ENCODE measurements around the gene ANGPTL1.

ANGPTL1 gene

DNA sequence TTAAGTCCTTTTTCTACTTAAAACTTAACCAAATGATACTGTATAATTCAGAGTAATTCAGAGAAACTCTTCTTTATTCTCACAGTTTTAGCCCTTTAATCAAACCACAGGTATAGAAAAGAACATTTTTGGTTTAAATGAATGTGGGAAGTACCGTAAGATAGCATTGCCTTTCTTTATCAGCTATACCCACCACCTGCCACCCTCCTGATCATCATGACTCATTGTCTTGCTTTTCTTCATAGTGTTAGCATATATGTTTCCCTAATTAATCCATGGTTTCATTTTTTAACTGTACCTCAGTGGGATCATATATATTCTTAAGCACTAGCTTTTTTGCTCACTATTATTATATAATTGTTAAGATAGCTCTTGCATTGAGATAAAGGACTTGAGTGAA is 27.5 kb upstream of the ANGPTL1 start:
- no peaks in the 10 kb centered on the region for H3K27me3 ChIP-seq (ENCODE audit: insufficient read depth, low read length)
- no peaks in the 10 kb centered on the region for H3K4me1 ChIP-seq (ENCODE audit: insufficient read depth, low read length)
- no CpG with 5 or more reads among the region's 1 CpG for WGBS
- H3K27ac ChIP-seq (ENCODE audit: low read depth, low read length), result no peak overlapping the region
- no peaks in the 10 kb centered on the region for H3K9me3 ChIP-seq (ENCODE audit: insufficient read depth, low read depth, low read length)
- no peak overlapping the region for H3K9ac ChIP-seq (ENCODE audit: low read depth, low read length)
- H3K4me3 ChIP-seq (ENCODE audit: low read length), result no peak overlapping the region
- H3K36me3 ChIP-seq (ENCODE audit: insufficient read depth, low read length), result peaks cover 40% of the 10 kb centered on the region

DNA sequence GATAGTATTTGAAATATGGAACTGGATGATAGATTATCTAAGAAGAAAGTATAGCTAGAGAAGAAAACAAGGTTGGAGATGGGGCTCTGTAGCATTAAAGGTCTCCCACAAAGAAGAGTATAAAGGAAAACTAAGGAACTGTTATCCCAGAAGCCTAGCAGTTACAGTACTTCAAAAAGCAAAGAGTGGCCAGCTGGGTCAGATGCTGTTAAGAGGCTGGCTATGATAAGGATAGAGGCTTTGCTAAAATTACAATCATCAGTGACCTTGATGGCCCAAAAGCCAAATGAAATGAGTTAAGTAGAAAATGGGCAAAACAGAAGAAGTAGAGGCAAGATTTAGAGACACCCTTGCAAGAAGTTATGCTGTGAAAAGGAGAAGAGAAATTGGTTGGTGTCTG is 25.1 kb upstream of the ANGPTL1 start:
- peaks cover 33% of the 10 kb centered on the region for H3K36me3 ChIP-seq (ENCODE audit: insufficient read depth, low read length)
- H3K4me3 ChIP-seq (ENCODE audit: low read length), result no peak overlapping the region
- H3K4me1 ChIP-seq (ENCODE audit: insufficient read depth, low read length), result no peaks in the 10 kb centered on the region
- H3K9ac ChIP-seq (ENCODE audit: low read depth, low read length), result no peak overlapping the region
- H3K27me3 ChIP-seq (ENCODE audit: insufficient read depth, low read length), result no peaks in the 10 kb centered on the region
- H3K27ac ChIP-seq (ENCODE audit: low read depth, low read length), result no peak overlapping the region
- H3K9me3 ChIP-seq (ENCODE audit: insufficient read depth, low read depth, low read length), result no peaks in the 10 kb centered on the region

DNA sequence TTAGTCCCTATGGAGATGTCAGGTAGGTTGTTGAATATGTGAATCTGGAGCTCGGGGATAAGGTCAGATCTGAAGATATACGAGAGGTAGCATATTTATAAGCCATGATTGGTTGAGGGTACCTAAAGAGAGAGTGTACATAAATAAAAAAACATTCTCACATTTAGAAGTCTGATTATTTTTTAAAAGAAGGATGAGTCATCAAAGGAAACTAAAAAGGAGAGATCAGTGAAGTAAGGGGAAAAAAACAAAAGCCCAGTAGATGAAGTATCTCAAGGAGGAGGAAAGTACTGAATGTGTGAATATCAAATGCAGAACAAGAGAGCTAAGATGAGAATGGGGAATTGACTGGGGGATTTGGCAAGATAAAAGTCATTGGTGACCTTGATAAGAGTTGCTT is 15.7 kb upstream of the ANGPTL1 start:
- H3K27me3 ChIP-seq (ENCODE audit: insufficient read depth, low read length), result no peaks in the 10 kb centered on the region
- no peak overlapping the region for H3K27ac ChIP-seq (ENCODE audit: low read depth, low read length)
- H3K4me3 ChIP-seq (ENCODE audit: low read length), result no peak overlapping the region
- H3K36me3 ChIP-seq (ENCODE audit: insufficient read depth, low read length), result peaks cover 63% of the 10 kb centered on the region
- H3K4me1 ChIP-seq (ENCODE audit: insufficient read depth, low read length), result no peaks in the 10 kb centered on the region
- no peak overlapping the region for H3K9ac ChIP-seq (ENCODE audit: low read depth, low read length)
- H3K9me3 ChIP-seq (ENCODE audit: insufficient read depth, low read depth, low read length), result no peaks in the 10 kb centered on the region
- 91% methylated on average over 2 of the region's 2 CpGs for WGBS

DNA sequence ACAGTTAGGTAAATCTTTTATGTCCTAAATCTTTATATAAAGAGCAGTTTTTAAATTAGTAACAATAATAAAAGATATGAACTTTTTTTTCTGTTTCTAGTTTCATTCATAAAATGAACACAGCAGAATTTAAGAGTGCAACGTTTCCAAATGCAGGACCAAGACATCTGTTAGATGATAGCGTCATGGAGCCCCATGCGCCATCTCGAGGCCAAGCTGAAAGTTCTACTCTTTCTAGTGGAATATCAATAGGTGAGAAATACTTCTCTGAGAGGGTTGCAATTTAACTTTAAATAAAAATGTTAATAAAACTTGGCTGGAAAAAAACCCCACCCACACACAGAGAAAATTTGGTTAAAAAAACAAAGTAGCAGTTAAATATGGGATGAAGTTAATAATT is 15.0 kb upstream of the ANGPTL1 start:
- Histone ChIP-seq H3K4me1 (ENCODE audit: insufficient read depth, low read length) (no peaks in the 10 kb centered on the region), H3K36me3 (ENCODE audit: insufficient read depth, low read length) (peaks cover 63% of the 10 kb centered on the region), H3K27me3 (ENCODE audit: insufficient read depth, low read length) (no peaks in the 10 kb centered on the region), H3K9me3 (ENCODE audit: insufficient read depth, low read depth, low read length) (no peaks in the 10 kb centered on the region), H3K27ac (ENCODE audit: low read depth, low read length) (no peak overlapping the region), H3K9ac (ENCODE audit: low read depth, low read length) (no peak overlapping the region), H3K4me3 (ENCODE audit: low read length) (no peak overlapping the region)
- 96% methylated on average over 4 of the region's 4 CpGs for WGBS

DNA sequence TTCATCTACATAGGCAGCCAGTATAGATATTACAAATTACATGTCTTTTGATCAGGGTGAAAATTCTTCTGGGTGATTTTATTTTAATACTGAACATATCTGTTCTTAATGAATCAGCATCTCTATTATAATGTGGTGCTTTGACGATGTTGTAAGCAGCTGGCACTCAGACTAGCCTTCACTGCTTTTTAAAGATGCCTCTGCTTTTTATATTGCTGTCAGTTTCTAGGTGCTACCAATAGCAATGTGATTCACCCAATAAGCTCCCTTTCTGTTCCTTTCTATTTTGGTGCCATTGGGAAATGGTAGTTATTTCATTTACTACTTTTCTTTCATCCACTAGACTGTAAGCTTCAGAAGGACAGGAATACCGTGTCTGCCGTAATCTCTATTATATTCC is 11.1 kb upstream of the ANGPTL1 start:
- Histone ChIP-seq H3K4me1 (ENCODE audit: insufficient read depth, low read length) (no peaks in the 10 kb centered on the region), H3K27me3 (ENCODE audit: insufficient read depth, low read length) (no peaks in the 10 kb centered on the region), H3K4me3 (ENCODE audit: low read length) (no peak overlapping the region), H3K9ac (ENCODE audit: low read depth, low read length) (no peak overlapping the region), H3K27ac (ENCODE audit: low read depth, low read length) (no peak overlapping the region), H3K36me3 (ENCODE audit: insufficient read depth, low read length) (peaks cover 35% of the 10 kb centered on the region), H3K9me3 (ENCODE audit: insufficient read depth, low read depth, low read length) (no peaks in the 10 kb centered on the region)
- 96% methylated on average over 3 of the region's 3 CpGs for WGBS

DNA sequence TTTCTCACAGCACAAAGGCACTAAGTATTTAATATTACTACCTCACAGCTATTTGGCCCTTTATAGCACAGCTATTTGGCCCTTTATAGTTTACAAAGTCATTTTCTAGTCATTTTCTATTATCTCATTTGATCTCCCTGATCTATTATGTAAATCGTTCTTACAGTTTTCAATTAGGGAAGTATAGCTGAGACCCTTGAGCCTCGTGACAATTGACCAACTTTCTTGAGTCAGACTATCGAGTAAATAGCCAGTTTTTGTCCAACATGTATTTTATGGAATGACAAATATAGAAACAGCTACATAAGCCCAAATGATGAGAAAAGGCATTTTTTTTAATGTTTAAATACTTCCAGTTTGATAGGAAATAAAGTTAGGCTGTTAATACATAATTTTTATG is 7.0 kb upstream of the ANGPTL1 start:
- no peak overlapping the region for H3K9ac ChIP-seq (ENCODE audit: low read depth, low read length)
- peaks cover 10% of the 10 kb centered on the region for H3K36me3 ChIP-seq (ENCODE audit: insufficient read depth, low read length)
- H3K9me3 ChIP-seq (ENCODE audit: insufficient read depth, low read depth, low read length), result no peaks in the 10 kb centered on the region
- H3K4me1 ChIP-seq (ENCODE audit: insufficient read depth, low read length), result no peaks in the 10 kb centered on the region
- no peak overlapping the region for H3K27ac ChIP-seq (ENCODE audit: low read depth, low read length)
- no peaks in the 10 kb centered on the region for H3K27me3 ChIP-seq (ENCODE audit: insufficient read depth, low read length)
- 91% methylated on average over 3 of the region's 3 CpGs for WGBS
- no peak overlapping the region for H3K4me3 ChIP-seq (ENCODE audit: low read length)

DNA sequence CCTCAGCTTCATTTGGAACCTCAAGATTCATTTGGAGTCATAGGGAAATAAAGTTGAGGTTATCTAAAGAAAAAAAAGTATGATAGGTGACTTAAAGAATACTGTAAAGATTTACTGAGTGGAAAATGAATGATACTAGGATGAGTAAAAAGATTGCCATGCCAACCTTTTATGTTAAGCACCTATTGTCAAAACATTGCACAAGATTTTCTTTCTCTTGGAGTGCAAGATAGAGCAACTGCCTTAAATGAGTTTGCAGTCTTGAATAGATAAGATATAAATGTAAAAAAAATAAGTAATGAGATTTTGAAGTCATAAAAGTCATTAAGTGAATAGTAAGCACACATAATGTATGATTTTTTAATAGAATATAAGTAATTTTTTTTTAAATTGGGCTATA is 5.1 kb upstream of the ANGPTL1 start:
- Histone ChIP-seq H3K9me3 (ENCODE audit: insufficient read depth, low read depth, low read length) (no peaks in the 10 kb centered on the region), H3K4me1 (ENCODE audit: insufficient read depth, low read length) (peaks cover 11% of the 10 kb centered on the region), H3K9ac (ENCODE audit: low read depth, low read length) (no peak overlapping the region), H3K36me3 (ENCODE audit: insufficient read depth, low read length) (peaks cover 6% of the 10 kb centered on the region), H3K27me3 (ENCODE audit: insufficient read depth, low read length) (no peaks in the 10 kb centered on the region), H3K27ac (ENCODE audit: low read depth, low read length) (no peak overlapping the region), H3K4me3 (ENCODE audit: low read length) (no peak overlapping the region)

DNA sequence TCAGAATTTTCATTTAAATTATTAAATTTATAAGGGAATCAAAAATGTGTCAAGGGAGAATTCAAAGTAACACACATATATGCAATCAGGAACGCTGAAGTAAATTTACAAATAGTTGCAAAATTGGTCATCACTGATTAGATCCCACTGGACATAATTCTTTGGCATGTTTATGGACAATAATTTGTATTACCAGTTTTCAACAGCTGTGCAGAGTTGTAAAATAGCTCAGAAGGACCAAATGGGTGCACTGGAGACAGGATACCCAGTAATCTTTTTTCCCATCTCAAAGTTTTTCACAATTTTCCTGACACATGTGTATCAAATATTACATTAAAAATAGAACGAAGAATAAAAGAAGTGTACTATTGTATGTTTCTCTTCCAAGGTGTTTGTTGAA is 4.1 kb upstream of the ANGPTL1 start:
- WGBS, result 98% methylated on average over 2 of the region's 2 CpGs
- no peaks in the 10 kb centered on the region for H3K9me3 ChIP-seq (ENCODE audit: insufficient read depth, low read depth, low read length)
- no peak overlapping the region for H3K4me3 ChIP-seq (ENCODE audit: low read length)

DNA sequence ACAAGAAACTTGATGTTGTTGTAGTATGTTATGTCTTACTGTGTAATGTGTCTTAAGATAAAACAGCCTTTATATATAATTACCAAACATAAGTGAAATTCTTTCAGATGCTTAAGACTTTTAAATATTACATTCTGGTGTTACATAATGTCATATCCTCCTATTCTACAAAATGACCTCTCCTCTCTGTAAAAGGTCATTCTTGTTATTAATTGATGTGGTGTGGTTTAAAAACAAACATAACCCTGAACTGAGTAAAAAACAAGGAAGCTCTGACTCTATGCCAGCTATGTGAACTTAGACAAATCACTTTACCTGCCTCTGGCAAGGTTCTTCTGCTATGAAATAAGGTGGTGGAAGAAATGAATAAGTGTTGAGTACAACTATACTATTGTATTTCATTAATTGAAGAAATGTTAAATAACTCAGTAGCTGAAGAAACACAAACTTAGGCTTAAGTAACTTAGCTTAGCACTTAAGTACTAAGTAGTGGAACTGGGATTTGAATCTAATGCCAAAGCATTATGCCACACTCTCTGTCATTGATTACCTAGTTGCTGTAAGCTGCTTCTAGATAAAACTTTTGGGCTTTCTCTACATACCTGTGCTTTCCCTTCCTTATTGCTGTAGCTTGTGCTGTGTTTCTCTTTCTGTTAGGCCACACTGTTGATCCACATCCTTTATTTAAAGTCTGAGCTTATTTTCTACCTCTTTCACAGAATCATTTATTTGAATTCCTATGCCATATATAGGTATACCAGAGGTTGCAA is 859 bp upstream of the ANGPTL1 start:
- Histone ChIP-seq H3K27me3 (ENCODE audit: insufficient read depth, low read length) (no peaks in the 10 kb centered on the region), H3K4me3 (ENCODE audit: low read length) (no peak overlapping the region), H3K27ac (ENCODE audit: low read depth, low read length) (peak overlapping the region; percentile 39; the same call in 1 of the 2 replicates), H3K9ac (ENCODE audit: low read depth, low read length) (0 out of 2 replicates have a peak overlapping the region, but pooled peaks have one; percentile 8), H3K36me3 (ENCODE audit: insufficient read depth, low read length) (no peaks in the 10 kb centered on the region), H3K4me1 (ENCODE audit: insufficient read depth, low read length) (peaks cover 41% of the 10 kb centered on the region), H3K9me3 (ENCODE audit: insufficient read depth, low read depth, low read length) (no peaks in the 10 kb centered on the region)

More for the DNA sequence above, 4.1 kb upstream of the ANGPTL1 start:
- Histone ChIP-seq H3K27ac (ENCODE audit: low read depth, low read length) (no peak overlapping the region), H3K36me3 (ENCODE audit: insufficient read depth, low read length) (peaks cover 5% of the 10 kb centered on the region; the same call in 1 of the 2 replicates), H3K9ac (ENCODE audit: low read depth, low read length) (no peak overlapping the region), H3K4me1 (ENCODE audit: insufficient read depth, low read length) (peaks cover 21% of the 10 kb centered on the region), H3K27me3 (ENCODE audit: insufficient read depth, low read length) (no peaks in the 10 kb centered on the region)

DNA sequence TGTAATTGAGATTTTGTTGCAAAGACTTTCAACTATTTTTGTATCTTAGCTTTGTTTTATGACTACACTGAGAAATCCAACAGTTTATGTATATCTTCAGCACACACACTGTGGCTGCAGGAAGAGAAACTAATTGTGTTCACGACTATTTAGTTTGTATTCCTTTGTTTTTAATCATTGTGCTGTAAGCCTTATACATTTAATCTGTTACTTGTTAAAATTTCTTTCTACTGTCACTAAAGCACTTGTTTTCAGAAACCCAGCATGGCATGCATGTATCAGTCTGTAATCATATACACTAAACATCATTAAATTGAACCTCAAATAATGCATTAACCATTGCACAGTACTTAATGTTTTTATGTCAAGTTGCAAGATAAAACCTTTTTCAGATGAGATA is 656 bp downstream of the ANGPTL1 start:
- no peaks in the 10 kb centered on the region for H3K36me3 ChIP-seq (ENCODE audit: insufficient read depth, low read length)
- no CpG with 5 or more reads among the region's 1 CpG for WGBS
- H3K27me3 ChIP-seq (ENCODE audit: insufficient read depth, low read length), result no peaks in the 10 kb centered on the region
- peaks cover 41% of the 10 kb centered on the region for H3K4me1 ChIP-seq (ENCODE audit: insufficient read depth, low read length)
- no peak overlapping the region for H3K4me3 ChIP-seq (ENCODE audit: low read length)
- no peak overlapping the region for H3K27ac ChIP-seq (ENCODE audit: low read depth, low read length)
- no peak overlapping the region for H3K9ac ChIP-seq (ENCODE audit: low read depth, low read length)
- no peaks in the 10 kb centered on the region for H3K9me3 ChIP-seq (ENCODE audit: insufficient read depth, low read depth, low read length)

DNA sequence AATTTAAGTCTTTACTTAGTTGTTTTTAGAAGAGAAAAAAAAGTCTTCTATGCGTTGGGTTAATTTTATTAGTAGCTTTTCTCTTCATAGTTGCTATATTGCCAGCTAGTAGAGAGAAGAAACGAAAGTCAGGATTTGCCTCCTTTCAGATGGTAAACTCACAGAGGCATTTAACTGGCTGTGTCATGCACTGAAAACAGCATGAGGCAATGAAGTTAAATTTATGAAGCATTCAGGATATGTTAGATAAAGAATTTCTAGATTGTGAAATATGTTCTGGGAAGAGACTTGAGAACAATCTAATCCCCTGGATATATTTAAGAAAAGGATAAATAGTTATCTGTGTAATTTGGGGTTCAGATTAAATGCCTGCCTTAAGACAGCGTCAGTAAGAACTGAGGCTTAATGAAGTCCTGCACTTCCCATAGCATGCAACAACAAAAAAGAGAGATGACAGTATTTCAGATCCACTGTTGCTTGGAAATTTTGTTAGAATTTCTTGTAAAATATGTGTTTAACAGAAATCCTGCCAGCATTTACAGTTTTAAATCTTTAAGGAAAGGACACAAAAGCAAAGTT is 1.7 kb downstream of the ANGPTL1 start:
- 26% methylated on average over 3 of the region's 3 CpGs for WGBS
- Histone ChIP-seq H3K4me3 (ENCODE audit: low read length) (peak overlapping the region; percentile 9; the same call in 1 of the 2 replicates), H3K9me3 (ENCODE audit: insufficient read depth, low read depth, low read length) (no peaks in the 10 kb centered on the region), H3K9ac (ENCODE audit: low read depth, low read length) (no peak overlapping the region), H3K27ac (ENCODE audit: low read depth, low read length) (peak overlapping the region; percentile 69; the same call in 1 of the 2 replicates), H3K36me3 (ENCODE audit: insufficient read depth, low read length) (no peaks in the 10 kb centered on the region), H3K27me3 (ENCODE audit: insufficient read depth, low read length) (no peaks in the 10 kb centered on the region), H3K4me1 (ENCODE audit: insufficient read depth, low read length) (peaks cover 43% of the 10 kb centered on the region)
